DND-41 (cell line): ENCODE results near the gene TBCK.

Source experiments
- EZH2 ChIP-seq: IDR thresholded peaks from 3 replicates; pipeline ENCODE4 v1.6.1; 2012; ENCODE audit warnings: borderline replicate concordance, low read depth, mild to moderate bottlenecking, moderate library complexity, low read length, inconsistent platforms; ENCODE audit not compliant: severe bottlenecking
- TF ChIP-seq, protein P1 (sequence below): IDR thresholded peaks from 2 replicates; pipeline ENCODE4 v1.5.1; 2012; ENCODE audit warnings: borderline replicate concordance, low read length, moderate library complexity, mild to moderate bottlenecking; ENCODE audit not compliant: poor library complexity, severe bottlenecking; ENCODE audit errors: extremely low read depth

DNA sequence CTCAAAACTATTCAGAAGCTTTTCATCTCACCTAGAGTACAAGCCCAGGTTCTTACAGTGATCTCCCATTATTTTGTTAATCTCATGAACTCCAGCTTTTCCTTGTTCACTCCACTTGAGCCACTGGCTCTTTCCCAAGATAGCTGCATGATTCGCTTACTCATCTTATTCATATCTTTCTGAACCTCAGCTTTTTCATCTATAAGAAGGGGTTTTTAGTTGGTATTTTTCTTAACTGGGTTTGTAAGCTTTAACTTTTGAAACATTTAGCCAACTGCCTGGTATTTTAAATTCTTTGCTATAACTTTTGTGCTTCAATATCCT, 28.6 kb upstream of the TBCK start:
- TF ChIP-seq, protein P1, sequence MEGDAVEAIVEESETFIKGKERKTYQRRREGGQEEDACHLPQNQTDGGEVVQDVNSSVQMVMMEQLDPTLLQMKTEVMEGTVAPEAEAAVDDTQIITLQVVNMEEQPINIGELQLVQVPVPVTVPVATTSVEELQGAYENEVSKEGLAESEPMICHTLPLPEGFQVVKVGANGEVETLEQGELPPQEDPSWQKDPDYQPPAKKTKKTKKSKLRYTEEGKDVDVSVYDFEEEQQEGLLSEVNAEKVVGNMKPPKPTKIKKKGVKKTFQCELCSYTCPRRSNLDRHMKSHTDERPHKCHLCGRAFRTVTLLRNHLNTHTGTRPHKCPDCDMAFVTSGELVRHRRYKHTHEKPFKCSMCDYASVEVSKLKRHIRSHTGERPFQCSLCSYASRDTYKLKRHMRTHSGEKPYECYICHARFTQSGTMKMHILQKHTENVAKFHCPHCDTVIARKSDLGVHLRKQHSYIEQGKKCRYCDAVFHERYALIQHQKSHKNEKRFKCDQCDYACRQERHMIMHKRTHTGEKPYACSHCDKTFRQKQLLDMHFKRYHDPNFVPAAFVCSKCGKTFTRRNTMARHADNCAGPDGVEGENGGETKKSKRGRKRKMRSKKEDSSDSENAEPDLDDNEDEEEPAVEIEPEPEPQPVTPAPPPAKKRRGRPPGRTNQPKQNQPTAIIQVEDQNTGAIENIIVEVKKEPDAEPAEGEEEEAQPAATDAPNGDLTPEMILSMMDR, result no peak
- TF ChIP-seq EZH2, result no peak
